HEK293 (cell line): Measurements from ENCODE around the gene CDON.

Source experiments
- CTCF ChIA-PET: fragments of 350-600 bp; formaldehyde crosslinking; extraction: SDS; loops from one replicate; lab custom pipeline; 2021; ENCODE audit warnings: antibody characterized with exemption; lab: Yijun Ruan, JAX
- POLR2A ChIA-PET: fragments of 300-600 bp; formaldehyde crosslinking; extraction: SDS; loops from one replicate; lab custom pipeline; 2020; ENCODE audit warnings: antibody characterized with exemption, inconsistent platforms; lab: Yijun Ruan, JAX
- H3K27ac ChIP-seq: fragments of 200-500 bp; sonication (Bioruptor generic); 2 replicates; pipeline ENCODE4 v1.5.1; 2014; ENCODE audit warnings: low read depth, low read length, control low read depth, inconsistent platforms; ENCODE audit errors: extremely low read depth
- H3K36me3 ChIP-seq, 2 experiments: fragments of 200-500 bp in 1 of 2; sonication (Bioruptor generic) in 1 of 2; 1 replicate in 1 of 2; 2 replicates in 1 of 2; pipeline ENCODE4 v1.5.1; 2014 to 2017; ENCODE audit warnings: inconsistent platforms in 2 of 2, low read length in 2 of 2; ENCODE audit not compliant: control insufficient read depth in 2 of 2, insufficient read depth in 1 of 2
- H3K4me1 ChIP-seq: fragments of 200-500 bp; sonication (Bioruptor generic); 2 replicates; pipeline ENCODE4 v1.5.1; 2014; ENCODE audit warnings: mild to moderate bottlenecking, low read length, inconsistent platforms; ENCODE audit not compliant: control insufficient read depth, insufficient read depth
- H3K4me3 ChIP-seq: 2 replicates; pipeline ENCODE4 v1.5.1; 2011; ENCODE audit warnings: low read depth, mild to moderate bottlenecking, control low read depth, low read length, moderate library complexity
- H3K9me3 ChIP-seq: fragments of 200-500 bp; sonication (Bioruptor generic); 2 replicates; pipeline ENCODE4 v1.5.1; 2014; ENCODE audit warnings: low read depth, low read length, inconsistent platforms; ENCODE audit not compliant: control insufficient read depth, insufficient read depth
- ATF2 ChIP-seq: fragments of 450-650 bp; formaldehyde crosslinking; IDR thresholded peaks from 2 replicates; pipeline ENCODE4 v1.5.1; 2016; ENCODE audit warnings: missing biosample characterization, missing genetic modification characterization, low read depth
- CTCF ChIP-seq: fragments of 450-650 bp; formaldehyde crosslinking; IDR thresholded peaks from 2 replicates; pipeline ENCODE4 v1.5.1; 2016; ENCODE audit warnings: missing biosample characterization, missing genetic modification characterization
- KLF10 ChIP-seq: fragments of 450-650 bp; IDR thresholded peaks from 2 replicates; pipeline ENCODE4 v1.5.1; 2018; ENCODE audit warnings: missing biosample characterization, mild to moderate bottlenecking, missing genetic modification characterization
- KLF17 ChIP-seq: fragments of 450-650 bp; formaldehyde crosslinking; IDR thresholded peaks from 2 replicates; pipeline ENCODE4 v1.5.1; 2016; ENCODE audit warnings: missing biosample characterization, missing genetic modification characterization
- OVOL3 ChIP-seq: fragments of 450-650 bp; formaldehyde crosslinking; IDR thresholded peaks from 2 replicates; pipeline ENCODE4 v1.5.1; 2016; ENCODE audit warnings: missing biosample characterization, missing genetic modification characterization
- SP2 ChIP-seq: fragments of 450-650 bp; formaldehyde crosslinking; IDR thresholded peaks from 2 replicates; pipeline ENCODE4 v1.5.1; 2016; ENCODE audit warnings: missing biosample characterization, missing genetic modification characterization
- SP3 ChIP-seq: fragments of 450-650 bp; formaldehyde crosslinking; IDR thresholded peaks from 2 replicates; pipeline ENCODE4 v1.5.1; 2016; ENCODE audit warnings: missing biosample characterization, missing genetic modification characterization
- ZBTB8A ChIP-seq: fragments of 450-650 bp; formaldehyde crosslinking; IDR thresholded peaks from 2 replicates; pipeline ENCODE4 v1.5.1; 2016; ENCODE audit warnings: missing biosample characterization, missing genetic modification characterization
- ZIC2 ChIP-seq: fragments of 450-650 bp; formaldehyde crosslinking; IDR thresholded peaks from 2 replicates; pipeline ENCODE4 v1.5.1; 2016; ENCODE audit warnings: missing biosample characterization, missing genetic modification characterization
- ZNF112 ChIP-seq: fragments of 450-650 bp; formaldehyde crosslinking; IDR thresholded peaks from 2 replicates; pipeline ENCODE4 v1.5.0; 2017; ENCODE audit warnings: missing biosample characterization, missing genetic modification characterization
- ZNF140 ChIP-seq: fragments of 450-650 bp; formaldehyde crosslinking; IDR thresholded peaks from 2 replicates; pipeline ENCODE4 v1.5.1; 2016; ENCODE audit warnings: missing biosample characterization, missing genetic modification characterization
- ZNF157 ChIP-seq: fragments of 450-650 bp; formaldehyde crosslinking; IDR thresholded peaks from 2 replicates; pipeline ENCODE4 v1.5.1; 2016; ENCODE audit warnings: missing biosample characterization, missing genetic modification characterization
- ZNF18 ChIP-seq: fragments of 450-650 bp; formaldehyde crosslinking; IDR thresholded peaks from 2 replicates; pipeline ENCODE4 v1.5.1; 2016; ENCODE audit warnings: missing biosample characterization, missing genetic modification characterization
- ZNF404 ChIP-seq: fragments of 450-650 bp; formaldehyde crosslinking; IDR thresholded peaks from 2 replicates; pipeline ENCODE4 v1.5.1; 2017; ENCODE audit warnings: missing biosample characterization, missing genetic modification characterization
- ZNF449 ChIP-seq: fragments of 450-650 bp; formaldehyde crosslinking; IDR thresholded peaks from 2 replicates; pipeline ENCODE4 v1.5.1; 2017; ENCODE audit warnings: missing biosample characterization, mild to moderate bottlenecking, missing genetic modification characterization, moderate library complexity
- ZNF544 ChIP-seq: fragments of 450-650 bp; formaldehyde crosslinking; IDR thresholded peaks from 2 replicates; pipeline ENCODE4 v1.5.0; 2017; ENCODE audit warnings: missing biosample characterization, missing genetic modification characterization
- ZNF548 ChIP-seq: fragments of 450-650 bp; formaldehyde crosslinking; IDR thresholded peaks from 2 replicates; pipeline ENCODE4 v1.5.1; 2016; ENCODE audit warnings: missing biosample characterization, missing genetic modification characterization
- ZNF558 ChIP-seq: fragments of 450-650 bp; formaldehyde crosslinking; IDR thresholded peaks from 2 replicates; pipeline ENCODE4 v1.5.1; 2016; ENCODE audit warnings: missing biosample characterization, missing genetic modification characterization
- ZNF585B ChIP-seq: fragments of 450-650 bp; formaldehyde crosslinking; IDR thresholded peaks from 2 replicates; pipeline ENCODE4 v1.5.1; 2016; ENCODE audit warnings: missing biosample characterization, missing genetic modification characterization
- ZNF670 ChIP-seq: fragments of 450-650 bp; formaldehyde crosslinking; IDR thresholded peaks from 2 replicates; pipeline ENCODE4 v1.5.1; 2016; ENCODE audit warnings: missing biosample characterization, missing genetic modification characterization, low read depth
- ZNF76 ChIP-seq: fragments of 450-650 bp; formaldehyde crosslinking; IDR thresholded peaks from 2 replicates; pipeline ENCODE4; 2016; ENCODE audit warnings: low read depth, missing biosample characterization, missing genetic modification characterization, borderline replicate concordance
- ZSCAN23 ChIP-seq: fragments of 450-650 bp; formaldehyde crosslinking; IDR thresholded peaks from 2 replicates; pipeline ENCODE4 v1.5.1; 2016; ENCODE audit warnings: missing biosample characterization, missing genetic modification characterization

The CDON gene

GRCh38 chr11:125978181-125978716 lies 84.4 kb downstream of the CDON start:
- ChIA-PET CTCF (interaction anchor here (0.6 kb wide), 1 partner anchor 64 kb away, joined by 3 read pairs; no protein-coding TSS in a partner anchor), POLR2A (no interaction called here)
- Histone ChIP-seq H3K36me3 (peaks cover 0 to 29% of the 10 kb centered on the region in 2 experiments; a peak in 2 of 3 replicates), H3K4me3 (no peak overlapping the region), H3K27ac (no peak overlapping the region), H3K4me1 (no peaks in the 10 kb centered on the region), H3K9me3 (no peaks in the 10 kb centered on the region)
- no peak for TF ChIP-seq ZNF548
- TF ChIP-seq ZSCAN23 (tag by site-specific recombination), result no peak
- TF ChIP-seq ZNF670 (tag by site-specific recombination), result no peak
- no peak for TF ChIP-seq ZNF112 (tag by site-specific recombination)
- TF ChIP-seq ZBTB8A, result no peak
- TF ChIP-seq OVOL3, result no peak
- no peak for TF ChIP-seq SP2 (tag by site-specific recombination)
- TF ChIP-seq ZNF544 (tag by site-specific recombination), result no peak
- no peak for TF ChIP-seq KLF10 (tag by site-specific recombination)
- TF ChIP-seq ZIC2 (tag by site-specific recombination), result no peak
- no peak for TF ChIP-seq KLF17 (tag by site-specific recombination)
- no peak for TF ChIP-seq ZNF76 (tag by site-specific recombination)
- no peak for TF ChIP-seq ZNF18
- TF ChIP-seq ZNF449 (tag by site-specific recombination), result no peak
- no peak for TF ChIP-seq ZNF140 (tag by site-specific recombination)

- POLR2A ChIA-PET, result no interaction called here
- Histone ChIP-seq H3K36me3 (peaks cover 0 to 20% of the 10 kb centered on the region in 2 experiments; a peak in 1 of 3 replicates), H3K4me3 (no peak overlapping the region), H3K4me1 (no peaks in the 10 kb centered on the region), H3K9me3 (no peaks in the 10 kb centered on the region)
- CTCF ChIA-PET, result interaction anchor here (0.6 kb wide), 1 partner anchor 63 kb away, joined by 3 read pairs; no protein-coding TSS in a partner anchor
- TF ChIP-seq ATF2 (tag by site-specific recombination) (peak; percentile 76), ZNF558 (tag by site-specific recombination) (no peak)
- TF ChIP-seq, all 188 proteins: peak for 1
- no peak overlapping the region for H3K27ac ChIP-seq
These were observed 85.3 kb downstream of the CDON start for GRCh38 chr11:125977333-125977732.

GRCh38 chr11:125976156-125976555 lies 86.5 kb downstream of the CDON start:
- TF ChIP-seq ZNF585B (tag by site-specific recombination) (no peak), CTCF (tag by site-specific recombination) (no peak), ZNF157 (tag by site-specific recombination) (no peak), ZNF670 (tag by site-specific recombination) (no peak), ZNF404 (no peak), SP3 (tag by site-specific recombination) (no peak)
- H3K27ac ChIP-seq, result no peak overlapping the region
- H3K4me3 ChIP-seq, result no peak overlapping the region
- no peaks in the 10 kb centered on the region for H3K9me3 ChIP-seq
- H3K36me3 ChIP-seq, result peaks cover 0 to 17% of the 10 kb centered on the region in 2 experiments; a peak in 1 of 3 replicates
- no peaks in the 10 kb centered on the region for H3K4me1 ChIP-seq
- POLR2A ChIA-PET, result no interaction called here
- CTCF ChIA-PET, result no interaction called here
